H1 (cell line): Measurements from ENCODE around the gene GSDMA. TPM values are rescaled to one million over a fixed set of nuclear protein-coding genes. Genes with fewer than 3 reads are reported as not detected.

Source experiments
- ASH2L ChIP-seq: fragments of 200-600, 300-600 bp; sonication (generic); IDR thresholded peaks from one replicate; pipeline ENCODE4 v1.7.1; 2017; ENCODE audit warnings: low read length
- CEBPB ChIP-seq: IDR thresholded peaks from 2 replicates; pipeline ENCODE4 v1.6.1; 2012; ENCODE audit warnings: low read depth, low read length
- CHD1 ChIP-seq: IDR thresholded peaks from 2 replicates; pipeline ENCODE4 v1.6.1; 2012; ENCODE audit warnings: low read depth, low read length, improper control_type of control experiment
- CHD2 ChIP-seq: IDR thresholded peaks from 2 replicates; pipeline ENCODE4 v1.6.1; 2012; ENCODE audit warnings: low read length, improper control_type of control experiment
- CTBP2 ChIP-seq: IDR thresholded peaks from 2 replicates; pipeline ENCODE4 v1.7.0; 2011; ENCODE audit warnings: borderline replicate concordance, mild to moderate bottlenecking, moderate library complexity, mixed read lengths, low read length; ENCODE audit not compliant: insufficient read depth, insufficient read length
- FOSL1 ChIP-seq: IDR thresholded peaks from 2 replicates; pipeline ENCODE4 v1.6.1; 2011; ENCODE audit warnings: mild to moderate bottlenecking, low read depth, low read length, moderate library complexity; ENCODE audit not compliant: insufficient read depth
- MAFK ChIP-seq: IDR thresholded peaks from 2 replicates; pipeline ENCODE4 v1.6.1; 2012; ENCODE audit warnings: low read depth, mild to moderate bottlenecking, improper control_type of control experiment, low read length
- SUZ12 ChIP-seq: fragments of 200-600 bp; sonication (generic); IDR thresholded peaks from 2 replicates; pipeline ENCODE4 v1.6.1; 2012; ENCODE audit warnings: mild to moderate bottlenecking, inconsistent platforms, low read length, moderate library complexity, mixed read lengths
- TAF7 ChIP-seq: optimal IDR thresholded peaks from 2 replicates; pipeline ENCODE3; 2011; ENCODE audit warnings: low read depth, mild to moderate bottlenecking, inconsistent platforms, low read length, moderate library complexity, borderline replicate concordance
- polyA plus RNA-seq, 7 experiments: library from polyadenylated mRNA; depleted of rRNA in 3 of 7; stranded (reverse) in 5 of 7; unstranded in 2 of 7; fragments of >200 nt in 5 of 7; fragments of 200-250 nt in 2 of 7; gene quantifications; 1 replicate in 5 of 7; 2 replicates in 1 of 7; 4 replicates in 1 of 7; pipeline versions ENCODE4 v1.2.1 to v1.2.3, GENCODE V29; 2011 to 2013; ENCODE audit warnings: missing spikeins in 2 of 7, mixed read lengths in 2 of 7
- total RNA-seq: library from RNA; stranded (reverse); fragmentation: NEBNext Ultra II Directional; extraction: Animal tissue kit (Norgen Biotek cat#: 25700); gene quantifications from 2 replicates; pipeline ENCODE4 v1.2.1, GENCODE V29; 2021
- TF ChIP-seq, protein P1 (sequence below): fragments of 300-600 bp; sonication (generic); IDR thresholded peaks from 2 replicates; pipeline ENCODE4 v1.7.1; 2012; ENCODE audit warnings: low read length, moderate library complexity, mild to moderate bottlenecking, inconsistent platforms; ENCODE audit not compliant: insufficient replicate concordance

The GSDMA gene
- total and polyA plus RNA-seq, 2 of the 8 experiments (the other 6 are each of a cell fraction or from before 2014, with no cell fraction given), result 0.03 TPM; not detected in 1

DNA sequence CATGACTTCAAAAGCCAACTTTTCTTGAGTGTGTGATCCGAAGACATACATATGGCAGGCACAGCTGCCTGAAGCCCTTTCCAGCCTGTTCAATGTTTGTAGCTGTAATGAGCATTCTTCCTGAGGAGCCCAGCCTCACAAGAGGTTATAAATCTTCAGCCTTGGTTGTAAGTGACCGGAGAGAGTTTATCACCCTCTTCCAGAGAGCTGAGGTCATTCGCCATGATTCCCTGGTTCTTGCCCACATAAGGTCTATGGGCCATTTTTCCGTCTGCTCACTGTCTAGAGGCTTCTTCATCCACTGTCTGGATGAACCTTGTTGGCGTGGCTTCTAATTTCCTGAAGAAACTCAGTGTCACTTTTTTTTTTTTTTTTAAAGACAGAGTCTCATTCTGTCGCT is 42.7 kb downstream of the GSDMA start (continued):
- TF ChIP-seq, protein P1, sequence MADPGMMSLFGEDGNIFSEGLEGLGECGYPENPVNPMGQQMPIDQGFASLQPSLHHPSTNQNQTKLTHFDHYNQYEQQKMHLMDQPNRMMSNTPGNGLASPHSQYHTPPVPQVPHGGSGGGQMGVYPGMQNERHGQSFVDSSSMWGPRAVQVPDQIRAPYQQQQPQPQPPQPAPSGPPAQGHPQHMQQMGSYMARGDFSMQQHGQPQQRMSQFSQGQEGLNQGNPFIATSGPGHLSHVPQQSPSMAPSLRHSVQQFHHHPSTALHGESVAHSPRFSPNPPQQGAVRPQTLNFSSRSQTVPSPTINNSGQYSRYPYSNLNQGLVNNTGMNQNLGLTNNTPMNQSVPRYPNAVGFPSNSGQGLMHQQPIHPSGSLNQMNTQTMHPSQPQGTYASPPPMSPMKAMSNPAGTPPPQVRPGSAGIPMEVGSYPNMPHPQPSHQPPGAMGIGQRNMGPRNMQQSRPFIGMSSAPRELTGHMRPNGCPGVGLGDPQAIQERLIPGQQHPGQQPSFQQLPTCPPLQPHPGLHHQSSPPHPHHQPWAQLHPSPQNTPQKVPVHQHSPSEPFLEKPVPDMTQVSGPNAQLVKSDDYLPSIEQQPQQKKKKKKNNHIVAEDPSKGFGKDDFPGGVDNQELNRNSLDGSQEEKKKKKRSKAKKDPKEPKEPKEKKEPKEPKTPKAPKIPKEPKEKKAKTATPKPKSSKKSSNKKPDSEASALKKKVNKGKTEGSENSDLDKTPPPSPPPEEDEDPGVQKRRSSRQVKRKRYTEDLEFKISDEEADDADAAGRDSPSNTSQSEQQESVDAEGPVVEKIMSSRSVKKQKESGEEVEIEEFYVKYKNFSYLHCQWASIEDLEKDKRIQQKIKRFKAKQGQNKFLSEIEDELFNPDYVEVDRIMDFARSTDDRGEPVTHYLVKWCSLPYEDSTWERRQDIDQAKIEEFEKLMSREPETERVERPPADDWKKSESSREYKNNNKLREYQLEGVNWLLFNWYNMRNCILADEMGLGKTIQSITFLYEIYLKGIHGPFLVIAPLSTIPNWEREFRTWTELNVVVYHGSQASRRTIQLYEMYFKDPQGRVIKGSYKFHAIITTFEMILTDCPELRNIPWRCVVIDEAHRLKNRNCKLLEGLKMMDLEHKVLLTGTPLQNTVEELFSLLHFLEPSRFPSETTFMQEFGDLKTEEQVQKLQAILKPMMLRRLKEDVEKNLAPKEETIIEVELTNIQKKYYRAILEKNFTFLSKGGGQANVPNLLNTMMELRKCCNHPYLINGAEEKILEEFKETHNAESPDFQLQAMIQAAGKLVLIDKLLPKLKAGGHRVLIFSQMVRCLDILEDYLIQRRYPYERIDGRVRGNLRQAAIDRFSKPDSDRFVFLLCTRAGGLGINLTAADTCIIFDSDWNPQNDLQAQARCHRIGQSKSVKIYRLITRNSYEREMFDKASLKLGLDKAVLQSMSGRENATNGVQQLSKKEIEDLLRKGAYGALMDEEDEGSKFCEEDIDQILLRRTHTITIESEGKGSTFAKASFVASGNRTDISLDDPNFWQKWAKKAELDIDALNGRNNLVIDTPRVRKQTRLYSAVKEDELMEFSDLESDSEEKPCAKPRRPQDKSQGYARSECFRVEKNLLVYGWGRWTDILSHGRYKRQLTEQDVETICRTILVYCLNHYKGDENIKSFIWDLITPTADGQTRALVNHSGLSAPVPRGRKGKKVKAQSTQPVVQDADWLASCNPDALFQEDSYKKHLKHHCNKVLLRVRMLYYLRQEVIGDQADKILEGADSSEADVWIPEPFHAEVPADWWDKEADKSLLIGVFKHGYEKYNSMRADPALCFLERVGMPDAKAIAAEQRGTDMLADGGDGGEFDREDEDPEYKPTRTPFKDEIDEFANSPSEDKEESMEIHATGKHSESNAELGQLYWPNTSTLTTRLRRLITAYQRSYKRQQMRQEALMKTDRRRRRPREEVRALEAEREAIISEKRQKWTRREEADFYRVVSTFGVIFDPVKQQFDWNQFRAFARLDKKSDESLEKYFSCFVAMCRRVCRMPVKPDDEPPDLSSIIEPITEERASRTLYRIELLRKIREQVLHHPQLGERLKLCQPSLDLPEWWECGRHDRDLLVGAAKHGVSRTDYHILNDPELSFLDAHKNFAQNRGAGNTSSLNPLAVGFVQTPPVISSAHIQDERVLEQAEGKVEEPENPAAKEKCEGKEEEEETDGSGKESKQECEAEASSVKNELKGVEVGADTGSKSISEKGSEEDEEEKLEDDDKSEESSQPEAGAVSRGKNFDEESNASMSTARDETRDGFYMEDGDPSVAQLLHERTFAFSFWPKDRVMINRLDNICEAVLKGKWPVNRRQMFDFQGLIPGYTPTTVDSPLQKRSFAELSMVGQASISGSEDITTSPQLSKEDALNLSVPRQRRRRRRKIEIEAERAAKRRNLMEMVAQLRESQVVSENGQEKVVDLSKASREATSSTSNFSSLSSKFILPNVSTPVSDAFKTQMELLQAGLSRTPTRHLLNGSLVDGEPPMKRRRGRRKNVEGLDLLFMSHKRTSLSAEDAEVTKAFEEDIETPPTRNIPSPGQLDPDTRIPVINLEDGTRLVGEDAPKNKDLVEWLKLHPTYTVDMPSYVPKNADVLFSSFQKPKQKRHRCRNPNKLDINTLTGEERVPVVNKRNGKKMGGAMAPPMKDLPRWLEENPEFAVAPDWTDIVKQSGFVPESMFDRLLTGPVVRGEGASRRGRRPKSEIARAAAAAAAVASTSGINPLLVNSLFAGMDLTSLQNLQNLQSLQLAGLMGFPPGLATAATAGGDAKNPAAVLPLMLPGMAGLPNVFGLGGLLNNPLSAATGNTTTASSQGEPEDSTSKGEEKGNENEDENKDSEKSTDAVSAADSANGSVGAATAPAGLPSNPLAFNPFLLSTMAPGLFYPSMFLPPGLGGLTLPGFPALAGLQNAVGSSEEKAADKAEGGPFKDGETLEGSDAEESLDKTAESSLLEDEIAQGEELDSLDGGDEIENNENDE, result no peak
- TF ChIP-seq CTBP2 (no peak), ASH2L (no peak), FOSL1 (no peak), MAFK (no peak), SUZ12 (no peak), CHD2 (no peak), CHD1 (no peak), TAF7 (no peak), CEBPB (no peak)
